HG03103 (cell line): ENCODE data around the gene ELOVL7.
"Not testable (repeated sequence)": the region's sequence is repeated elsewhere in the genome, so short reads cannot be mapped to it uniquely, and the experiment has no call there.

Source experiments
- ATAC-seq: cut with Tn5 transposase; IDR thresholded peaks from one replicate; pipeline ENCODE4 v1.9.1; 2021; ENCODE audit warnings: low read depth; ENCODE audit not compliant: unreplicated experiment

ELOVL7 gene

GRCh38 chr5:60797482-60798153 is 46.5 kb downstream of the ELOVL7 start:
- ATAC-seq, result no peak

- not testable (repeated sequence) for ATAC-seq
These were observed 48.6 kb downstream of the ELOVL7 start for GRCh38 chr5:60795424-60795950.

DNA sequence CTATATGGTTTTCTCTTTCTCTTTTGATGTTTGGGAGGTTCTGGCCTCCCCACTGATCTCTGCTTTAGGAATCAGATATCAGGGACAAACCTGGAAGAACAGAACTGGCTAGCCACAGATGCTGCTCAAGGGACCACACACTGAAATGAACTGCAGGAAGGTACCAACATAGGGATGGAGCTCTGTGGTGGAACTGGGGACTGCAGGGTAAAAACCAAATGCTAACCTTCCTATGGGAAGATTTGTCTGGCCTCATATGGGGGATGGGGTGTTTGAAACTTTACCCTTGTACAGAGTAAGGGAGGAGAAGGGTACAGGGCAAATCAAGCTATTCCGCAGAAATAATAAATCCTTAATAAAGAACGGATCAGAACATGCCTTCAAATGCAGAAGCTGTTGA is 49.4 kb downstream of the ELOVL7 start:
- no peak for ATAC-seq

- no peak for ATAC-seq
These were observed 51.6 kb downstream of the ELOVL7 start for GRCh38 chr5:60792438-60792837.

DNA sequence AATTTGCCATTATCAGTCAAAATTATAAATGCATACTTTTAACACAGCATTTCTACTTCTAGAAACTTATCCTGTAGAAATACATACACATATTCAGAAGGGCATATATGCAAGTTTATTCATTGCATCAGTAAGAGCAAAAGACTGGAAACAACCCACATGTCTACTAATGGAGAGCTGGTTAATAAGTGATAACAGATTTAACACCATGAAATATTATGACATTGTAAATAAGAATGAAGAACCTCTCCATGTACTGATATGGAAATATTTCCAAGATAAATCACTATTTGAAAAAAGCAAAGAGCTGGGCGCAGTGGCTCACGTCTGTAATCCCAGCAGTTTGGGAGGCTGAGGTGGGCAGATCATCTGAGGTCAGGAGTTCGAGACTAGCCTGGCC is 54.5 kb downstream of the ELOVL7 start:
- ATAC-seq, result no peak

DNA sequence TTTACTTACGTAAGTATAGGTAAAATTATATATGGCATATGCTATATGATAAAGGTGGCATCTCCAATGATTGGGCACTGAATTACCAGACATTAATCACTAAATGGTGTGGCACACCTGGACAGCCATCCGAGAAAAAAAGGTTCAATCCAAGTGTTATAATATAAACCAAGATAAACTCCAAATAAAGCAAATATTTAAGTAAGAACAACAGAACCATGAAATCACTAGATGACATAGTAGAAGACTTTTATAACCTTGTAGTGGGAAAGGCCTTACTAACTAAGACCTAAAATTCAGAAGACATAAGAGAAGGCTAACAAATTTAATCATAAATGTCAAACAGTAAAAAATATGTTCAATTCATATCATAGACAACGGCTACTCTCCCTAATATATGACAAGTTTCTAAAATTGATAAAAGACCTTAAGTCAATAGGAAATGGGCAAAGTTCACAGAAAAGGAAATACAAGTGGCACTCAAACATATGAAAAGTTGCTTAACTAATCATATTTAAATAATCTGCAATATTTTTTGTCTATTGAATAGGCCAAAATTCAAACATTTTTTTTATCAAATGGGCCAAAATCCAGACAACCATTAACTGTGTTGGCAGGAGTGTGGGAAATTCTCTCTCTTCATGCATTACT is 55.1 kb downstream of the ELOVL7 start:
- no peak for ATAC-seq

DNA sequence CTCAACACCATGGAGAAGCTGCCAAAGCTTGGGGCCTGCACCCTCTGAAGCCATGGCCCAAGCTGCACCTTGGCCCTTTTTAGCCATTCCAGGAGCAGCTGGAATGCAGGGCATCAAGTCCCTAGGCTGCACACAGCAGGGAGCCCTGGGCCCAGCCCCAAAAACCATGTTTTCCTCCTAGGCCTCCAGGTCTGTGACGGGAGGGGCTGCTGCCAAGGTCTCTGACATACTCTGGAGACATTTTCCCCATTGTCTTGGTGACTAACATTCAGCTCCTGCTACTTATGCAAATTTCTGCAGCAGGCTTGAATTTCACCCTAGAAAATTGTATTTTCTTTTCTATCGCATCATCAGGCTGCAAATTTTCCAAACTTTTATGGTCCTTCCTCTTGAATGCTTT is 64.6 kb downstream of the ELOVL7 start:
- ATAC-seq, result no peak

DNA sequence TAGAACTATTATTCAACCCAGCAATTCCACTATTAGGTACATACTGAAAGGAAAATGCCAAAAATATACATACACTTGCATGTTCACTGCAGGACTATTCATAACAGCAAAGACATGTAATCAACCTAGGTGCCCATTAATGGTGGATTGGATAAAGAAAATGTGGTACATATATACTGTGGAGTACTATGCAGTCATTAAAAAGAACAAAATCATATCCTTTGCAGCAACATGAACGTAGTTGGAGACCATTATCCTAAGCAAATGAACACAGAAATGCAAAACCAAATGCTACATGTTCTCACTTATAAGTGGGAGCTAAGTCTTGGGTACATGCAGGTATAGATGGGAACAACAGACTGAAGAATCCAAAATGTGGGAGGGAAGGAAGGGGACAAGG is 67.7 kb downstream of the ELOVL7 start:
- no peak for ATAC-seq

GRCh38 chr5:60765019-60765709 is 78.9 kb downstream of the ELOVL7 start:
- no peak for ATAC-seq

DNA sequence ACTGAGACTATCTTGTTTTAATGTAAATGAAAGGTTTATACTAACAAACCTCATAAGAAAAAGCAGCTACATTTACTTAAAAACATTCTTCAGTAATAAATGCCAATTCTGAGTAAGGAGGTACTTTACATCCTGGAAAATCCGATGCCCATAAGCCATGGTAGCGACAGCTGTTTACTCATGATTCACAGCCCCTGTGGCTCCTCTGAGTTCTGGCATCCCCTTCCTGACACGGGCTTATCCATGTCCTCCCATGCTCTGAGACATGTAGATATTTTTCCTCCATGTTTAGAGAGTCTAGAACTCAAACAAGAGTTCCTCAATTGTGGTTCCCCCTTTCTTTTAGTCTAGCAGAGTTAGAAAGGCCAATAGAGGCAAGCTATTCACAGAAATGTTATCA is 81.0 kb downstream of the ELOVL7 start:
- no peak for ATAC-seq

DNA sequence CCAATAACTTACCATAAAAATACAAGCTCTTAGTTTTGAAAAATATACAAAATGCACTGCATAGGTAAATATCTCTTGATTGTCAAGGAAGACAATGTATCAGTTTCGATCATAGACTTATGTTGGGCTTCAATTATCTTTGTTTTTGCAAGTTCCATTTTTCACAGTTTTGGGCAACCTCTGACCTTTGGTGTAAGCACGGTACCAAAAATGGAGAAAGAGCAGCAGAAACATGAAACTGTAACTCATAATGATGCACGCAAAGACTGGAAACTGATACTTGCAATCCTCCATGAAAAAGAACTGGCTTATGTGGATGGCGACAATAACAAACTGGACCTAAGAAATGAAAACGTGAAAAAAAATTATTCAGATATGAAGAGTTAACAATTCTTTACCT is 89.6 kb downstream of the ELOVL7 start:
- no peak for ATAC-seq

- ATAC-seq, result no peak
These were observed 99.4 kb downstream of the ELOVL7 start for GRCh38 chr5:60744682-60745081.

DNA sequence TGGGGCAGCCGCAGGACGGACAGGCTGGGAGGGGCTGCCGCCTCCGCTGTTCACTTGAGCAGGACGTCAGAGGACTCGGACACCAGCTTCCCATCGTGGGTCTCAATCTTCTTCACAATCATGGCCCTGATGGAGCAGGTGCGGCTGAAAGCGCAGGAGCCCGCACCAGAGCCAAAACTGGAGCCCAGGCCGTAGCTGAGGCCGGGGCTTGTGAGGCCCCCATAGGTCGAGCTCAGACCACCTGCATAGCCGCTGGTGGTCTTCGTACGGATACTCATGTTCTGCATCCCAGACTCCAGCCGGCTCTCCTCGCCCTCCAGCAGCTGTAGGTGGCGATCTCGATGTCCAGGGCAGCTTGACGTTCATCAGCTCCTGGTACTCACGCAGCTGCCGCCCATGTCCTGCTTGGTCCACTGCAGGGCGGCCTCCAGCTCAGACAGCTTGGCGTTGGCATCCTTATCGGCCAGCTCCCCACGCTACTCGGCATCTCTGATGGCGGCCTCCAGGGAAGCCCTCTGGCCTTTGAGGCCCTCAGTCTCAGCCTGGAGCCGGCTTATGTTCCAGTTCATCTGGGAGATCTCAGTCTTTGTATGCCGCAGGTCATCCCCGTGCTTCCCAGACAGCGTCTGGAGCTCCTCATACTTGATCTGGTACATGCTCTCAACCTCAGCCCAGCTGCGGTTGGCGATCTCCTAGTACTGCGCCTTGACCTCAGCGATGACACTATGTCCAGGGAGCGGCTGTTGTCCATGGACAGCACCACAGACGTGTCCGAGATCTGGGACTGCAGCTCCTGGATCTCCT is 100.4 kb downstream of the ELOVL7 start:
- no peak for ATAC-seq

DNA sequence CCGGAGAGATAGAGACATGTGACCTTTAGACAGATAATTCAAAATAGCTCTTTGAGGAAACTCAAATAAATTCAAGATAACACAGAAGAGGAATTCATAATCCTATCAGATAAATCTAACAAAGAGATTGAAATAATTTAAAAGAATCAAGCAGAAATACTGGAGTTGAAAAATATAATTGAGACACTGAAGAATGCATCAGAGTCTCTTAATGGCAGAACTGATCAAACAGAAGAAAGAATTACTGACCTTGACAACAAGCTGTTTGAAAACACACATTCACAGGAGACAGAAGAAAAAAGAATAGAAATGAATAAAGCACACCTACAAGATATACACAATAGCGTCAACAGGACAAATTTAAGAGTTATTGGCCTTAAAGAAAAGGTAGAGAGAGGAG is 103.7 kb downstream of the ELOVL7 start:
- no peak for ATAC-seq

DNA sequence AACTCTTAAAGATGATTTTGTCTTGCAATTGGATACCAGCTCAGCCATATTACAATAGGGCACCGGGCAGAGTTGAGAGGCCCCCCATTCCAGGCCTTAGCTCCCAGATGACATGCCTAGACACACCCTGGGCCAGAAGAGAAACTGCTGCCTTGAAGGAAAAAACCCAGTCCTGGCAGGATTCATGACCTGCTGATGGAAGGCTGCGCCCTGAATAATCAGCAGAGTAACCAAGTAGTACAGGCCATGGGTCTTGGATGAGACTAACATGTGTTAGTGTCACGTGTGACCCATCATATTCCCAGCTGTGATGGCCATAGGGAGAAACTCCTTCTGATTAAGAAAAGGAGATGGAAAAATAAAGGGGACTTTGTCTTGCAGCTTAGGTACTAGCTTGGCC is 105.1 kb downstream of the ELOVL7 start:
- ATAC-seq, result no peak

- ATAC-seq, result no peak
These were observed 105.6 kb downstream of the ELOVL7 start for GRCh38 chr5:60738461-60738860.

DNA sequence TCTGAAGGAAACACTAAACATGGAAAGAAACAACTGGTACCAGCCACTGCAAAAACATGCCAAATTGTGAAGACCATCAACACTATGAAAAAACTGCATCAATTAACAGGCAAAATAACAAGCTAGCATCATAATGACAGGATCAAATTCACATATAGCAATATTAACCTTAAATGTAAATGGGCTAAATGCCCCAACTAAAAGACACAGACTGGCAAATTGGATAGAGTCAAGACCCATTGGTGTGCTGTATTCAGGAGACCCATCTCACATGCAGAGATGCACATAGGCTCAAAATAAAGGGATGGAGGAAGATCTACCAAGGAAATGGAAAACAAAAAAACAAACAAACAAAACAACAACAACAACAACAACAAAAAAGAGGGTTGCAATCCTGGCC is 113.2 kb downstream of the ELOVL7 start:
- ATAC-seq, result not testable (repeated sequence)

GRCh38 chr5:60727033-60727679 is 116.9 kb downstream of the ELOVL7 start:
- no peak for ATAC-seq

- no peak for ATAC-seq
These were observed 119.9 kb downstream of the ELOVL7 start for GRCh38 chr5:60724126-60724525.

GRCh38 chr5:60722416-60722815 is 121.7 kb downstream of the ELOVL7 start:
- ATAC-seq, result no peak
